Glomerular visceral epithelial cell (primary cell): Measurements from ENCODE around the gene LIN37.
"Not testable (repeated sequence)": the region's sequence is repeated elsewhere in the genome, so short reads cannot be mapped to it uniquely, and the experiment has no call there.

ENCODE experiments used
- DNase-seq: peaks from one replicate; pipeline ENCODE4 v3.0.0-alpha.2; 2016; ENCODE audit errors: extremely low spot score

The LIN37 gene

GRCh38 chr19:35789195-35789977, 41.0 kb downstream of the LIN37 start:
- no peak for DNase-seq

GRCh38 chr19:35789978-35790944, 41.9 kb downstream of the LIN37 start:
- no peak for DNase-seq

GRCh38 chr19:35790981-35791813, 42.8 kb downstream of the LIN37 start:
- DNase-seq: no peak

- no peak for DNase-seq
Measured at GRCh38 chr19:35791814-35792279, 43.5 kb downstream of the LIN37 start.

GRCh38 chr19:35792312-35792711, 43.9 kb downstream of the LIN37 start:
- no peak for DNase-seq

- DNase-seq: no peak
Measured at GRCh38 chr19:35792888-35793287, 44.5 kb downstream of the LIN37 start.

- no peak for DNase-seq
Measured at GRCh38 chr19:35793381-35794165, 45.2 kb downstream of the LIN37 start.

- DNase-seq: not testable (repeated sequence)
Measured at GRCh38 chr19:35795564-35795963, 47.2 kb downstream of the LIN37 start.

- DNase-seq: no peak
Measured at GRCh38 chr19:35796645-35797542, 48.5 kb downstream of the LIN37 start.

GRCh38 chr19:35797663-35798062, 49.3 kb downstream of the LIN37 start:
- no peak for DNase-seq

GRCh38 chr19:35801828-35802227, 53.5 kb downstream of the LIN37 start:
- no peak for DNase-seq
